H9 (cell line): ENCODE data around the gene DPH2. TPM values are rescaled to one million over a fixed set of nuclear protein-coding genes. Genes with fewer than 3 reads are reported as not detected.
A peak's percentile ranks its signal among the peaks of the same experiment; 100 is the strongest.

Experiments used
- DNase-seq: peaks from one replicate; pipeline ENCODE4 v3.0.0-alpha.2; 2017
- H2AFZ ChIP-seq: one replicate; pipeline ENCODE4 v1.6.1; 2013; ENCODE audit warnings: mild to moderate bottlenecking, low read length, control low read depth, moderate library complexity
- H2AK5ac ChIP-seq: 2 replicates; pipeline ENCODE4 v1.6.1; 2013; ENCODE audit warnings: low read length, control low read depth, mixed read lengths; ENCODE audit not compliant: insufficient read length
- H2BK120ac ChIP-seq: one replicate; pipeline ENCODE4 v1.6.1; 2013; ENCODE audit warnings: low read depth, mild to moderate bottlenecking, low read length, control low read depth, inconsistent platforms; ENCODE audit not compliant: poor library complexity, severe bottlenecking
- H2BK12ac ChIP-seq: 2 replicates; pipeline ENCODE4 v1.6.1; 2013; ENCODE audit warnings: low read length, control low read depth, mixed read lengths, low read depth; ENCODE audit not compliant: insufficient read length
- H2BK15ac ChIP-seq: 2 replicates; pipeline ENCODE4 v1.6.1; 2013; ENCODE audit warnings: low read depth, low read length, control low read depth
- H2BK20ac ChIP-seq: one replicate; pipeline ENCODE4 v1.6.1; 2013; ENCODE audit warnings: low read depth, mild to moderate bottlenecking, low read length, control low read depth, inconsistent platforms; ENCODE audit not compliant: poor library complexity, severe bottlenecking
- H2BK5ac ChIP-seq: 2 replicates; pipeline ENCODE4 v1.6.1; 2013; ENCODE audit warnings: low read length, control low read depth, mixed read lengths; ENCODE audit not compliant: insufficient read length
- H3K14ac ChIP-seq: 2 replicates; pipeline ENCODE4 v1.6.1; 2013; ENCODE audit warnings: low read length, control low read depth; ENCODE audit not compliant: insufficient read depth
- H3K18ac ChIP-seq: 2 replicates; pipeline ENCODE4 v1.6.1; 2013; ENCODE audit warnings: low read depth, mild to moderate bottlenecking, mixed read lengths, low read length, control low read depth; ENCODE audit not compliant: insufficient read length
- H3K23ac ChIP-seq: 2 replicates; pipeline ENCODE4 v1.6.1; 2013; ENCODE audit warnings: low read length, control low read depth, mixed read lengths, low read depth; ENCODE audit not compliant: insufficient read length
- H3K23me2 ChIP-seq: 2 replicates; pipeline ENCODE4 v1.6.1; 2013; ENCODE audit warnings: low read depth, mild to moderate bottlenecking, mixed read lengths, low read length, control low read depth; ENCODE audit not compliant: insufficient read length, poor library complexity, severe bottlenecking
- H3K27ac ChIP-seq: 2 replicates; pipeline ENCODE4 v1.5.1; 2013; ENCODE audit warnings: low read length, control low read depth, mixed read lengths, low read depth; ENCODE audit not compliant: insufficient read length
- H3K27me3 ChIP-seq: 2 replicates; pipeline ENCODE4 v1.6.1; 2013; ENCODE audit warnings: low read length, control low read depth, inconsistent platforms; ENCODE audit not compliant: insufficient read depth
- H3K4ac ChIP-seq: 2 replicates; pipeline ENCODE4 v1.6.1; 2013; ENCODE audit warnings: low read depth, mild to moderate bottlenecking, control low read depth, inconsistent platforms, low read length, moderate library complexity
- H3K4me1 ChIP-seq: 2 replicates; pipeline ENCODE4 v1.6.1; 2013; ENCODE audit warnings: low read length, control low read depth, inconsistent platforms; ENCODE audit not compliant: insufficient read depth
- H3K4me2 ChIP-seq: 2 replicates; pipeline ENCODE4 v1.6.1; 2013; ENCODE audit warnings: low read length, control low read depth, mixed read lengths; ENCODE audit not compliant: insufficient read length, insufficient read depth
- H3K56ac ChIP-seq: 2 replicates; pipeline ENCODE4 v1.6.1; 2013; ENCODE audit warnings: low read depth, mild to moderate bottlenecking, mixed read lengths, low read length, control low read depth; ENCODE audit not compliant: insufficient read length
- H3K79me1 ChIP-seq: 2 replicates; pipeline ENCODE4 v1.6.1; 2013; ENCODE audit warnings: low read depth, mild to moderate bottlenecking, moderate library complexity, low read length, control low read depth, inconsistent platforms; ENCODE audit not compliant: insufficient read depth, poor library complexity, severe bottlenecking
- H3K79me2 ChIP-seq: 2 replicates; pipeline ENCODE4 v1.6.1; 2013; ENCODE audit warnings: low read length, control low read depth, inconsistent platforms; ENCODE audit not compliant: insufficient read depth
- H3K9ac ChIP-seq: 2 replicates; pipeline ENCODE4 v1.6.1; 2013; ENCODE audit warnings: low read length, control low read depth, mixed read lengths; ENCODE audit not compliant: insufficient read length; ENCODE audit errors: extremely low read depth
- H3K9me3 ChIP-seq: one replicate; pipeline ENCODE4 v1.6.1; 2013; ENCODE audit warnings: low read depth, low read length, inconsistent platforms; ENCODE audit not compliant: control insufficient read depth
- H3T11ph ChIP-seq: one replicate; pipeline ENCODE4 v1.6.1; 2013; ENCODE audit warnings: mild to moderate bottlenecking, low read length, control low read depth, inconsistent platforms
- H4K20me1 ChIP-seq: one replicate; pipeline ENCODE4 v1.6.1; 2013; ENCODE audit not compliant: control insufficient read depth, insufficient read length, insufficient read depth
- H4K5ac ChIP-seq: 2 replicates; pipeline ENCODE4 v1.6.1; 2013; ENCODE audit warnings: low read depth, mild to moderate bottlenecking, mixed read lengths, low read length, control low read depth; ENCODE audit not compliant: insufficient read length
- H4K8ac ChIP-seq: replicated peaks from 2 replicates; pipeline ENCODE4 v1.6.1; 2013; ENCODE audit warnings: low read length, control low read depth, mixed read lengths, low read depth; ENCODE audit not compliant: insufficient read length
- H4K91ac ChIP-seq: 2 replicates; pipeline ENCODE4 v1.6.1; 2013; ENCODE audit warnings: low read depth, mild to moderate bottlenecking, moderate library complexity, mixed read lengths, low read length, control low read depth; ENCODE audit not compliant: insufficient read length
- H3K27ac Mint-ChIP-seq, 3 experiments: 2 replicates in 2 of 3; 3 replicates in 1 of 3; pipeline ENCODE4 v1.8.0; 2020 to 2021; ENCODE audit warnings: mixed read lengths in 3 of 3, mild to moderate bottlenecking in 1 of 3, moderate library complexity in 1 of 3
- H3K27me3 Mint-ChIP-seq: 2 replicates; pipeline ENCODE4 v1.8.0; 2021; ENCODE audit warnings: low read depth, mild to moderate bottlenecking, moderate library complexity, mixed read lengths
- H3K36me3 Mint-ChIP-seq, 3 experiments: 2 replicates in 2 of 3; 3 replicates in 1 of 3; pipeline ENCODE4 v1.8.0; 2020 to 2021; ENCODE audit warnings: low read depth in 3 of 3, mixed read lengths in 3 of 3; ENCODE audit not compliant: insufficient read depth in 1 of 3
- H3K4me1 Mint-ChIP-seq, 2 experiments: 2 replicates each; pipeline ENCODE4 v1.8.0; 2020; ENCODE audit warnings: mixed read lengths in 2 of 2
- H3K4me3 Mint-ChIP-seq, 2 experiments: 2 replicates in 1 of 2; 3 replicates in 1 of 2; pipeline ENCODE4 v1.8.0; 2020 to 2021; ENCODE audit warnings: mild to moderate bottlenecking in 2 of 2, mixed read lengths in 2 of 2, moderate library complexity in 1 of 2
- H3K9me3 Mint-ChIP-seq, 2 experiments: 2 replicates in 1 of 2; 3 replicates in 1 of 2; pipeline ENCODE4 v1.8.0; 2020; ENCODE audit warnings: mild to moderate bottlenecking in 2 of 2, mixed read lengths in 2 of 2, moderate library complexity in 1 of 2
- WGBS: extraction: QIAGEN DNeasy Blood & Tissue Kit; methylation state at CpG from one replicate; pipeline ENCODE4 v1.1.7; 2013; ENCODE audit warnings: missing lambda C conversion rate, low lambda C conversion rate, mixed read lengths; ENCODE audit not compliant: insufficient read length; ENCODE audit errors: extremely low coverage; 5-methylcytosine and 5-hydroxymethylcytosine counted together
- total RNA-seq: library from RNA; stranded (reverse); gene quantifications from 2 replicates; pipeline ENCODE4 v1.2.1, GENCODE V29; 2021
- TF ChIP-seq, protein P1 (sequence below): fragments of 200-600 bp; sonication (generic); conservative IDR thresholded peaks from 3 replicates; pipeline ENCODE4 v1.8.0; 2021; ENCODE audit warnings: antibody characterized with exemption, mild to moderate bottlenecking

DPH2 gene
- total RNA-seq, 1 experiment from 2014 or later: 74.4 TPM

- Histone ChIP-seq H3K14ac (no peak overlapping the region), H3K4me2 (no peak overlapping the region), H4K8ac (no peak overlapping the region), H2BK15ac (no peak overlapping the region), H2BK20ac (no peak overlapping the region), H2AFZ (no peak overlapping the region), H3K56ac (no peak overlapping the region), H3K27ac (no peak overlapping the region), H3K18ac (no peak overlapping the region), H3K27me3 (no peaks in the 10 kb centered on the region), H3K23me2 (no peaks in the 10 kb centered on the region), H2BK12ac (no peak overlapping the region), H3K9ac (no peak overlapping the region), H2BK5ac (no peak overlapping the region), H3K79me2 (no peaks in the 10 kb centered on the region), H2AK5ac (no peak overlapping the region), H3K9me3 (no peaks in the 10 kb centered on the region), H3K79me1 (no peaks in the 10 kb centered on the region), H3K4me1 (no peaks in the 10 kb centered on the region), H3T11ph (no peak overlapping the region), H2BK120ac (no peak overlapping the region), H3K23ac (no peak overlapping the region), H4K5ac (no peak overlapping the region), H4K91ac (no peak overlapping the region), H4K20me1 (no peaks in the 10 kb centered on the region), H3K4ac (no peak overlapping the region)
- TF ChIP-seq, protein P1, sequence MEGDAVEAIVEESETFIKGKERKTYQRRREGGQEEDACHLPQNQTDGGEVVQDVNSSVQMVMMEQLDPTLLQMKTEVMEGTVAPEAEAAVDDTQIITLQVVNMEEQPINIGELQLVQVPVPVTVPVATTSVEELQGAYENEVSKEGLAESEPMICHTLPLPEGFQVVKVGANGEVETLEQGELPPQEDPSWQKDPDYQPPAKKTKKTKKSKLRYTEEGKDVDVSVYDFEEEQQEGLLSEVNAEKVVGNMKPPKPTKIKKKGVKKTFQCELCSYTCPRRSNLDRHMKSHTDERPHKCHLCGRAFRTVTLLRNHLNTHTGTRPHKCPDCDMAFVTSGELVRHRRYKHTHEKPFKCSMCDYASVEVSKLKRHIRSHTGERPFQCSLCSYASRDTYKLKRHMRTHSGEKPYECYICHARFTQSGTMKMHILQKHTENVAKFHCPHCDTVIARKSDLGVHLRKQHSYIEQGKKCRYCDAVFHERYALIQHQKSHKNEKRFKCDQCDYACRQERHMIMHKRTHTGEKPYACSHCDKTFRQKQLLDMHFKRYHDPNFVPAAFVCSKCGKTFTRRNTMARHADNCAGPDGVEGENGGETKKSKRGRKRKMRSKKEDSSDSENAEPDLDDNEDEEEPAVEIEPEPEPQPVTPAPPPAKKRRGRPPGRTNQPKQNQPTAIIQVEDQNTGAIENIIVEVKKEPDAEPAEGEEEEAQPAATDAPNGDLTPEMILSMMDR: peak; percentile 24; the same call in 1 of the 3 replicates
- Mint-ChIP-seq H3K36me3 (peaks cover 18 to 41% (median 18%) of the 10 kb centered on the region in 3 experiments), H3K27ac (peak overlapping the region in 1 of 3 experiments; percentile 48; a peak in 2 of 7 replicates), H3K4me3 (no peak overlapping the region), H3K27me3 (no peaks in the 10 kb centered on the region), H3K9me3 (no peaks in the 10 kb centered on the region), H3K4me1 (peaks cover 13 to 15% of the 10 kb centered on the region in 2 experiments)
- no peak for DNase-seq
- WGBS: no CpG with 5 or more reads among the region's 10 CpGs
Measured at GRCh38 chr1:44021581-44022321, 51.9 kb downstream of the DPH2 start.

Other genes starting within 250 kb of the DPH2 start
- 10.6 and 11.6 TPM in 2 replicates for gene ARTN, start 36.2 kb upstream of the DPH2 start, total RNA-seq
- 22.0 and 24.5 TPM in 2 replicates for gene IPO13, start 23.1 kb upstream of the DPH2 start, total RNA-seq
- gene ATP6V0B, start 5.0 kb downstream of the DPH2 start, total RNA-seq: 127 and 131 TPM in 2 replicates
- gene B4GALT2, start 9.2 kb downstream of the DPH2 start, total RNA-seq: 70.9 and 74.0 TPM in 2 replicates
- gene CCDC24, start 21.6 kb downstream of the DPH2 start, total RNA-seq: 11.8 and 12.4 TPM in 2 replicates
- 29.5 and 30.1 TPM in 2 replicates for gene SLC6A9, start 61.5 kb downstream of the DPH2 start, total RNA-seq
- gene KLF17, start 148.8 kb downstream of the DPH2 start, total RNA-seq: 0.09 TPM in 2 replicates
- gene KLF18, start 171.6 kb downstream of the DPH2 start, total RNA-seq: 0.07 and 0.18 TPM in 2 replicates
- 54.7 and 55.3 TPM in 2 replicates for gene DMAP1, start 243.5 kb downstream of the DPH2 start, total RNA-seq